NT2/D1 (cell line): ENCODE results near the gene KCNH6.

Experiments
- YY1 ChIP-seq: IDR thresholded peaks from 2 replicates; pipeline ENCODE4 v1.6.1; 2011; ENCODE audit not compliant: insufficient read length, insufficient read depth
- ZNF274 ChIP-seq: IDR thresholded peaks from 2 replicates; pipeline ENCODE4 v1.6.1; 2011; ENCODE audit warnings: mild to moderate bottlenecking, low read depth, low read length

- TF ChIP-seq YY1 (no peak), ZNF274 (no peak)
Observed at GRCh38 chr17:63568563-63568962, 45.4 kb downstream of the KCNH6 start.
